ENCODE measurements around the gene ZEB2. TPM values are rescaled to one million over a fixed set of nuclear protein-coding genes. Genes with fewer than 3 reads are reported as not detected.

ZEB2 gene
- total RNA-seq, 1 donor from 2014 or later = 121 TPM

DNA sequence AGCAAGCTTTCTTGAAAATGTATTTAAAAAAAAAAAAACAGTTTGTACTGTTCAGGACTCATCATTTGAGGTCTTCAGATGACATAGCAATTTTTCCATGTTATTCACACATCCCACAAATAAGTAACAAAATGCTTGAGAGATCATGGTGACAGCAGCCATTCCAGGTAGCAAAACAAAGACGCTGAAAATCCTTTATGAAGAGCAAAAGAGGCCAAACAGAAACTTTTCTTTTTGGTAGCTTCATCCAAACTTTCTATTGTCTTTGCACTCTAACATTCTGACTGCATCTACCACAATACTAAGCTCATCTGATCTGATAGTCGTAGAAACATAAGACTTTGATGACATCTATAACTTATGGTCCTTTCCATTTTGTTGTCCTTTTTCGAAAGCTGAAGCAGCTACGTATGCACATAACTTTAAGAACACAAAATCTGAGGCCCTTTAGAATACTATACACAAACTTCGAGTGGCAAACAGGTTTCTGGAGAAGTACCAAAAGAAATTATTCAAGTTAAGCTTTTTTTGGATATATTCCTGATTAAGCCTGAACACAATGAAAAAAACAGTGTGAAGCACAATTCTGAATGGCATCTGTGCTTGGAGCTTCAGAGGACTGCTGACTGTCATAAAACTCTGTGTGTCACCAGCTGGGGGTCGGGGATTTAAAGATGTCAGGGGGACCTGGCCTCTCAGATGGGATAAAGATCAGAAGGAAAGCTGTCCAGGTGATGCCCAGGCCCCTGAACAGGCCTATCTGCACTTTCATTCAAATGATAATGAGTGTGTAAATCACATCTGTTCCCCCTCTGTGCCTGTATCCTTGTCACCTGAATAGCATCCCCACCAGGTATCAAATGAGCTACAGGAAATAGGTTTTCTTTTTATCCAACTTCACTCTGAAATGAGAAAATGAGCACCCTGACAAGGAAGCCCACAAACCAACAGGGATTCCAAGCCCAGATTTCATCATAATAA, 75.8 kb downstream of the ZEB2 start:
- DNase-seq = no peak
- Mint-ChIP-seq H3K4me3 (ENCODE audit: unreplicated experiment) (no peak overlapping the region), H3K9me3 (ENCODE audit: unreplicated experiment) (peaks cover 6% of the 10 kb centered on the region), H3K36me3 (ENCODE audit: unreplicated experiment) (no peaks in the 10 kb centered on the region), H3K4me1 (ENCODE audit: low read depth, unreplicated experiment) (peaks cover 55% of the 10 kb centered on the region), H3K27ac (ENCODE audit: unreplicated experiment) (peak overlapping the region; percentile 76), H3K27me3 (ENCODE audit: unreplicated experiment) (peaks cover 7% of the 10 kb centered on the region)
- TF ChIP-seq, protein P1, sequence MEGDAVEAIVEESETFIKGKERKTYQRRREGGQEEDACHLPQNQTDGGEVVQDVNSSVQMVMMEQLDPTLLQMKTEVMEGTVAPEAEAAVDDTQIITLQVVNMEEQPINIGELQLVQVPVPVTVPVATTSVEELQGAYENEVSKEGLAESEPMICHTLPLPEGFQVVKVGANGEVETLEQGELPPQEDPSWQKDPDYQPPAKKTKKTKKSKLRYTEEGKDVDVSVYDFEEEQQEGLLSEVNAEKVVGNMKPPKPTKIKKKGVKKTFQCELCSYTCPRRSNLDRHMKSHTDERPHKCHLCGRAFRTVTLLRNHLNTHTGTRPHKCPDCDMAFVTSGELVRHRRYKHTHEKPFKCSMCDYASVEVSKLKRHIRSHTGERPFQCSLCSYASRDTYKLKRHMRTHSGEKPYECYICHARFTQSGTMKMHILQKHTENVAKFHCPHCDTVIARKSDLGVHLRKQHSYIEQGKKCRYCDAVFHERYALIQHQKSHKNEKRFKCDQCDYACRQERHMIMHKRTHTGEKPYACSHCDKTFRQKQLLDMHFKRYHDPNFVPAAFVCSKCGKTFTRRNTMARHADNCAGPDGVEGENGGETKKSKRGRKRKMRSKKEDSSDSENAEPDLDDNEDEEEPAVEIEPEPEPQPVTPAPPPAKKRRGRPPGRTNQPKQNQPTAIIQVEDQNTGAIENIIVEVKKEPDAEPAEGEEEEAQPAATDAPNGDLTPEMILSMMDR (IDR thresholded peaks at IDR 0.05; ENCODE audit: partially characterized antibody, unreplicated experiment) = no peak

DNA sequence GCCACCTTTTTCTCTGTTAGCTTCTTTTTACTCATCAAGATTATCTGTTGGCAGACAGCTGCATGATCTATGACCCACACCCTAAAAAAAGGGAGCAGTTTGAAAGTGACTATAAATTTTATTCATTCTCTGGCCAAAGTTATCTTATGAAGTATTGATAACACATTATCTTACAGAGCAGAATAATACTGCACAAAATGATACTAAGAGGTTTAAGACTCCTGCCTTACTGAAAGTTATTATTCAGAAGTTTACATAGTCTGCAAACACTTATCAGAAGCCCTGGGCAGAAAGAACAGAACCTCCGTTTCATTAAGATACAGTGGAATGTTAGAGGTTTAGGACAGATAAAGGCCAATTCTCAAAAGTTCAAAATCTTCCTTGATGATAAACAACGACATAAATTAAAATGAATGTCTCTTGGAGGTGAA, 78.2 kb downstream of the ZEB2 start:
- Mint-ChIP-seq H3K27ac (ENCODE audit: unreplicated experiment) (peak overlapping the region; percentile 91), H3K4me1 (ENCODE audit: low read depth, unreplicated experiment) (peaks cover 67% of the 10 kb centered on the region)

GRCh38 chr2:144439993-144440392, 79.9 kb downstream of the ZEB2 start:
- Mint-ChIP-seq H3K4me1 (ENCODE audit: low read depth, unreplicated experiment) (peaks cover 68% of the 10 kb centered on the region), H3K36me3 (ENCODE audit: unreplicated experiment) (no peaks in the 10 kb centered on the region), H3K4me3 (ENCODE audit: unreplicated experiment) (peak overlapping the region; percentile 67), H3K27me3 (ENCODE audit: unreplicated experiment) (peaks cover 5% of the 10 kb centered on the region), H3K27ac (ENCODE audit: unreplicated experiment) (peak overlapping the region; percentile 93), H3K9me3 (ENCODE audit: unreplicated experiment) (peaks cover 9% of the 10 kb centered on the region)
- TF ChIP-seq, protein P1 (IDR thresholded peaks at IDR 0.05; ENCODE audit: partially characterized antibody, unreplicated experiment) = no peak
- no peak for DNase-seq

More for the DNA sequence above, 78.2 kb downstream of the ZEB2 start:
- Mint-ChIP-seq H3K4me3 (ENCODE audit: unreplicated experiment) (no peak overlapping the region), H3K27me3 (ENCODE audit: unreplicated experiment) (peaks cover 5% of the 10 kb centered on the region), H3K9me3 (ENCODE audit: unreplicated experiment) (peaks cover 9% of the 10 kb centered on the region), H3K36me3 (ENCODE audit: unreplicated experiment) (no peaks in the 10 kb centered on the region)
- DNase-seq = no peak
- TF ChIP-seq, protein P1 (IDR thresholded peaks at IDR 0.05; ENCODE audit: partially characterized antibody, unreplicated experiment) = no peak

GRCh38 chr2:144438801-144439631, 80.9 kb downstream of the ZEB2 start:
- Mint-ChIP-seq H3K36me3 (ENCODE audit: unreplicated experiment) (no peaks in the 10 kb centered on the region), H3K4me3 (ENCODE audit: unreplicated experiment) (peak overlapping the region; percentile 78), H3K9me3 (ENCODE audit: unreplicated experiment) (peaks cover 9% of the 10 kb centered on the region), H3K27me3 (ENCODE audit: unreplicated experiment) (peaks cover 5% of the 10 kb centered on the region), H3K27ac (ENCODE audit: unreplicated experiment) (peak overlapping the region; percentile 93), H3K4me1 (ENCODE audit: low read depth, unreplicated experiment) (peaks cover 62% of the 10 kb centered on the region)
- TF ChIP-seq, protein P1 (IDR thresholded peaks at IDR 0.05; ENCODE audit: partially characterized antibody, unreplicated experiment) = no peak
- no peak for DNase-seq
